ENCODE results near the gene ELK3. TPM values are rescaled to one million over a fixed set of nuclear protein-coding genes. Genes with fewer than 3 reads are reported as not detected.

The ELK3 gene
- polyA plus RNA-seq, 6 donors from 2014 or later: 12.1 to 20.9 (median 14.8) TPM

GRCh38 chr12:96225044-96225855 lies 31.1 kb downstream of the ELK3 start:
- H3K36me3 Mint-ChIP-seq: peaks cover 7 to 17% of the 10 kb centered on the region in 2 donors
- no peaks in the 10 kb centered on the region for H3K27me3 Mint-ChIP-seq
- H3K4me3 Mint-ChIP-seq: no peak overlapping the region
- no peak for ATAC-seq (ENCODE audit: low read depth in 2 of 2)
- H3K27ac Mint-ChIP-seq: peak overlapping the region in 1 of 6 donors; percentile 6
- no peak for DNase-seq
- H3K4me1 Mint-ChIP-seq: peaks cover 5 to 18% (median 13%) of the 10 kb centered on the region in 3 donors
- H3K9me3 Mint-ChIP-seq: peaks cover 0 to 1% (median 0%) of the 10 kb centered on the region in 7 donors

- no peak for ATAC-seq (ENCODE audit: low read depth in 2 of 2)
- H3K27ac Mint-ChIP-seq: peak overlapping the region in 3 of 6 donors; percentile 61 to 85 (median 82)
- H3K36me3 Mint-ChIP-seq: peaks cover 7 to 17% of the 10 kb centered on the region in 2 donors
- H3K4me3 Mint-ChIP-seq: no peak overlapping the region
- no peaks in the 10 kb centered on the region for H3K27me3 Mint-ChIP-seq
- H3K9me3 Mint-ChIP-seq: peaks cover 0 to 1% (median 0%) of the 10 kb centered on the region in 7 donors
- no peak for DNase-seq
- peaks cover 6 to 17% (median 13%) of the 10 kb centered on the region in 3 donors for H3K4me1 Mint-ChIP-seq
These were observed 31.8 kb downstream of the ELK3 start for GRCh38 chr12:96225994-96226399.

- Mint-ChIP-seq H3K27ac (peak overlapping the region in 2 of 6 donors; percentile 17 to 33), H3K9me3 (peaks cover 0 to 1% (median 0%) of the 10 kb centered on the region in 7 donors), H3K4me1 (peaks cover 6 to 17% (median 13%) of the 10 kb centered on the region in 3 donors), H3K36me3 (peaks cover 7 to 17% of the 10 kb centered on the region in 2 donors), H3K4me3 (no peak overlapping the region), H3K27me3 (no peaks in the 10 kb centered on the region)
- ATAC-seq (ENCODE audit: low read depth in 2 of 2) (no peak), DNase-seq (no peak)
These were observed 32.2 kb downstream of the ELK3 start for GRCh38 chr12:96226401-96226800.

GRCh38 chr12:96226801-96227348 lies 32.7 kb downstream of the ELK3 start:
- Mint-ChIP-seq H3K4me1 (peaks cover 6 to 20% (median 16%) of the 10 kb centered on the region in 3 donors), H3K27me3 (no peaks in the 10 kb centered on the region), H3K27ac (peak overlapping the region in 2 of 6 donors; percentile 17 to 62), H3K4me3 (no peak overlapping the region), H3K9me3 (peaks cover 0 to 1% (median 0%) of the 10 kb centered on the region in 7 donors), H3K36me3 (peaks cover 7 to 21% of the 10 kb centered on the region in 2 donors)
- DNase-seq (no peak), ATAC-seq (ENCODE audit: low read depth in 2 of 2) (no peak)

- Mint-ChIP-seq H3K4me3 (peak overlapping the region in 1 of 8 donors; percentile 11), H3K27me3 (no peaks in the 10 kb centered on the region), H3K27ac (peak overlapping the region in 1 of 6 donors; percentile 17), H3K9me3 (peaks cover 0 to 1% (median 0%) of the 10 kb centered on the region in 7 donors), H3K4me1 (peaks cover 6 to 22% (median 20%) of the 10 kb centered on the region in 3 donors), H3K36me3 (peaks cover 7 to 26% of the 10 kb centered on the region in 2 donors)
- ATAC-seq (ENCODE audit: low read depth in 2 of 2) (no peak), DNase-seq (no peak)
These were observed 33.4 kb downstream of the ELK3 start for GRCh38 chr12:96227365-96228106.

- Mint-ChIP-seq H3K36me3 (peaks cover 7 to 26% of the 10 kb centered on the region in 2 donors), H3K9me3 (peaks cover 0 to 1% (median 0%) of the 10 kb centered on the region in 7 donors), H3K27ac (no peak overlapping the region), H3K27me3 (no peaks in the 10 kb centered on the region), H3K4me1 (peaks cover 2 to 22% (median 14%) of the 10 kb centered on the region in 3 donors), H3K4me3 (no peak overlapping the region)
- no peak for DNase-seq
- ATAC-seq (ENCODE audit: low read depth in 2 of 2): no peak
These were observed 34.5 kb downstream of the ELK3 start for GRCh38 chr12:96228566-96229248.

GRCh38 chr12:96230646-96231045 lies 36.5 kb downstream of the ELK3 start:
- Mint-ChIP-seq H3K9me3 (peaks cover 0 to 1% (median 0%) of the 10 kb centered on the region in 7 donors), H3K27ac (peak overlapping the region in 1 of 6 donors; percentile 84), H3K4me1 (peaks cover 8 to 25% (median 13%) of the 10 kb centered on the region in 3 donors), H3K36me3 (peaks cover 4 to 26% of the 10 kb centered on the region in 2 donors), H3K4me3 (no peak overlapping the region), H3K27me3 (no peaks in the 10 kb centered on the region)
- ATAC-seq (ENCODE audit: low read depth in 2 of 2) (no peak), DNase-seq (no peak)

GRCh38 chr12:96233168-96233567 lies 39.0 kb downstream of the ELK3 start:
- no peaks in the 10 kb centered on the region for H3K27me3 Mint-ChIP-seq
- DNase-seq: no peak
- peak overlapping the region in 1 of 6 donors; percentile 63 for H3K27ac Mint-ChIP-seq
- peaks cover 23 to 33% (median 30%) of the 10 kb centered on the region in 3 donors for H3K4me1 Mint-ChIP-seq
- H3K36me3 Mint-ChIP-seq: peaks cover 8 to 9% of the 10 kb centered on the region in 2 donors
- H3K4me3 Mint-ChIP-seq: no peak overlapping the region
- no peaks in the 10 kb centered on the region for H3K9me3 Mint-ChIP-seq
- no peak for ATAC-seq (ENCODE audit: low read depth in 2 of 2)

GRCh38 chr12:96233939-96234461 lies 39.8 kb downstream of the ELK3 start:
- Mint-ChIP-seq H3K4me1 (peaks cover 20 to 33% (median 30%) of the 10 kb centered on the region in 3 donors), H3K27ac (no peak overlapping the region), H3K9me3 (no peaks in the 10 kb centered on the region), H3K36me3 (peaks cover 8 to 9% of the 10 kb centered on the region in 2 donors), H3K4me3 (no peak overlapping the region), H3K27me3 (no peaks in the 10 kb centered on the region)
- DNase-seq (no peak), ATAC-seq (ENCODE audit: low read depth in 2 of 2) (no peak)

- no peak for DNase-seq
- Mint-ChIP-seq H3K27me3 (no peaks in the 10 kb centered on the region), H3K9me3 (no peaks in the 10 kb centered on the region), H3K4me3 (no peak overlapping the region), H3K36me3 (peaks cover 8 to 9% of the 10 kb centered on the region in 2 donors), H3K4me1 (peaks cover 25 to 33% (median 33%) of the 10 kb centered on the region in 3 donors), H3K27ac (peak overlapping the region in 2 of 6 donors; percentile 70 to 83)
- ATAC-seq (ENCODE audit: low read depth in 2 of 2): no peak
These were observed 40.7 kb downstream of the ELK3 start for GRCh38 chr12:96234591-96235483.

GRCh38 chr12:96235484-96235826 lies 41.3 kb downstream of the ELK3 start:
- no peaks in the 10 kb centered on the region for H3K27me3 Mint-ChIP-seq
- H3K4me1 Mint-ChIP-seq: peaks cover 29 to 37% (median 32%) of the 10 kb centered on the region in 3 donors
- H3K4me3 Mint-ChIP-seq: no peak overlapping the region
- H3K9me3 Mint-ChIP-seq: no peaks in the 10 kb centered on the region
- DNase-seq (no peak), ATAC-seq (ENCODE audit: low read depth in 2 of 2) (no peak)
- peaks cover 8 to 9% of the 10 kb centered on the region in 2 donors for H3K36me3 Mint-ChIP-seq
- H3K27ac Mint-ChIP-seq: peak overlapping the region in 1 of 6 donors; percentile 70

Data from naive B cell (primary cell).